ENCODE measurements around the gene PSAPL1. TPM values are rescaled to one million over a fixed set of nuclear protein-coding genes. Genes with fewer than 3 reads are reported as not detected.

The PSAPL1 gene
- total RNA-seq, 1 experiment from 2014 or later: not detected

- no peak for DNase-seq (ENCODE audit: extremely low read depth, low read depth)
Observed at GRCh38 chr4:7398788-7399439, 35.8 kb downstream of the PSAPL1 start.

DNA sequence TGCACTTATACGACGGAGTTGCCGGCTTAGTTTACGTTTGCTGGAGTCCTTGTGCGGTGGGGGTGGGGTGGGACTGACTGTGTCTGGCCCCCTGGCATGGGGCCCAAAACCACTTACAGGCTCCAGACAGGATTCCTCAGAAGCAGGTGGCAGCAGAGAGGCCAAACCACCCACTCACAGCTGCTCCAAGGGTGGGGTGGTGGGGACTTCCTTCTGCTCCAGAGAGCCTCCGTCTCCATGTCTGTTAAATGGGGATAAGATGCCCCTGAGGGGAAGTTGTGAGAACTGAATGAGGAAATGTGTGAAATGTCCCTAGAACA lies 36.7 kb downstream of the PSAPL1 start:
- DNase-seq (ENCODE audit: extremely low read depth, low read depth): no peak

DNA sequence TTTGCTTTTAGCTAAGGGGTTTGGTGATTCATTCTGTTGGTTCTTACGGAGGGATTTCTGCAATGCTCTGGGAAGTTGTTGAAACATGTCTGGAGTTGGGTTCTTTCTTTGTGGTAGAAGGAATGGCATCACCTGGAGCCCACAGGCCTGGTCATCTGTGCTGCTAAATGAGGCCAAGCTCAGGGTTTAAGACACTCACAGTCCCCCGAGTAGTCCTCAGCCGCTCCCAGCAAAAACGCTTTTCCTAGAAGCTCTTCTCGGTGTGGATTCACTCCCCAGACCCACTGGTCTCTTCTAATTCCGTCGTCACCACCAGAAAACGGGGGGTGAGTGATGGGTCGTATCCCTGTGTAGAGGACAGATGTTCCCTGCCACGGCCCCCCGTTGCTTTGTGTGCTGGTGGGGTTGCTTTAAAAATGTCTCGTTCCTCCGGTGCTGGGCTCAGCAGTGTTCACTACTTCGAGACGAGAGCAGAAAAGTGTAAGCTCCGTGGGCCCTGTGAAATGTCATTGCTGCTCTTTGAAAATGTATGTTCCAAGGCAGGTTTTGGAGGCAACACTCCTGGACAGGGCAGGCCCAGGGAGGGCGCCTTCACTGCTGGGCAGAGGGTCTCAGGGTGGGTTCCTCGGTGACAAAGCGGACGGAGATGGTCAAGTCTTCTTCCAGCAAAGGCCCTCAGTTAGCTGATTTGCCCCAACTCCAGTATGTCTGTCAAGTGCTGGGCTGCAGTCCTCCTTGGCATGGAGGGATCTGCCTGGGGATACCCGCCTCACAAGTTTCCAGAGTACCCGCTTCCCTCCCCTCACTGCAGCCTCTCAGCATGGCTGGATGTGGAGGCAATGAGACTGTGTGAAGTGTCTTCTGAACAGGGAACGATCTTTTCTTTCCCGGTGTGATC lies 37.3 kb downstream of the PSAPL1 start:
- no peak for DNase-seq (ENCODE audit: extremely low read depth, low read depth)

DNA sequence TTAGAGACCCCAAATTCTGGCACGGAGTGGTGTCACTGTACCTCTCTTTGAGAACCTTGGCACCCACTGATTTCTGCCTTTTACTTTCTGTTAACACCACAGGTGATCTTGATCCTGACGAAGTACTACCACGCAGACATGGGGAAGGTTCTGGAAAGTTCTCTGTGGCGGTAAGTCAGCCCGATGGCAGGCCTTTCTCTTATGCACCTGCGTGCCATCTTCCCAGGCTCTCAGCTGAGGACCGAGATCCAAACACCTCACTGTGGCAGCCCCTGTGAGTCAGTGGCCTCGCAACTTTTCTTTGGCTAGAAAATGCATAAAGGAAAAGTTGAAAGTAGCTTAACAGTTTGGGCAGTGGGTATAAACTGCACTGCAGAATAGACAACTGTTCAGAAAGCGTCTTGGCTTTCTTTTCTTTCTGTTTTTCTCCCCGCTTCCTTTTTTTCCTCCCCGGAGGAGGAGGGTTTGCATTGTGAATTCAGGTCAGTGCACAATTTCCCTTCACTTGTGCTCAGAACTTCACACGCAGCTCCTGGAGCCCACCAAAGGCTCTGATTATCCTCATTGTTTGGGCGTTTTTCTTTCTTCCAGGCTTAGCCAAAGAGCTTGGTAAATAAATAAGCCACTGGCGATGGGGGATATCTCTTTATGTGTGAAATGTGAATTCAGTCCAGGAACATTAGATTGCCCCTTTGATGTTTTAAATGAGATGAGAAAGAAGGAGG lies 38.4 kb downstream of the PSAPL1 start:
- no peak for DNase-seq (ENCODE audit: extremely low read depth, low read depth)

GRCh38 chr4:7395645-7396044 lies 39.1 kb downstream of the PSAPL1 start:
- no peak for DNase-seq (ENCODE audit: extremely low read depth, low read depth)

DNA sequence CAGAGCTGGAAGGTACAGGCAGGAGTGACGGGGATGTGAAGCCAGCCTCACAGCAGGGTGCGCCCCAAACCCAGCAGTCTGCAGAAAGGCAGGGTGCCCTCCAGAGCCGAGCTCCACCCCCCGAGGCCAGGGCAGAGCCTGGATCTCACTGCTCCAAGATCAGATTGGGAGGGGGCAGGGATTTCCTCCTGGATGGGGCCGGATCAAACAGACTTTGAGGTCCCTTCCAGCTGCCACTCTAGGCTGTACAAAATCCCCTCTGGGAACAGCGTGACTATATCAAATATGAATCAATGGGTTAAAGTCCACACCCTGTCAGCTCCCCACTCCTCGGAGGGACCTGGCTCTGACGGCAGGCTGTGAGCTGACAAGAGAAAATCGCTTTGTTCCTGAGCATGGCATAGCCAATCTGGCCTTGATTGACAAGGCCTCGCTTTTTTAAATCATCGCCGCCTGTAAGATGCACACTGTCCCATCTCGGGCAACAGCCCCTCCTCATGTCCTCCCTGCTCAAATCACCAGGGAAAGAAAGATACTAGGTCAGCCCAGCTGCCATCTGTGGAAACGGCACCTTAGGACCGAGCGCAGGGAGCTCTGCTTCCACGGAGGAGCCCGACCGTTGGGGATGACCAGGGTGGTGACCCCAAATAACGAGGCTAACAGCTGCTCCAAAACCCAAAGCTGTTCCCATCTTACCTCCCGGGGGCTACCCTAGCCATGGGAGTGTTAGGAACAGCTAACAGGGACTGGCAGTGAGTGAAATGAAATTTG lies 39.9 kb downstream of the PSAPL1 start:
- no peak for DNase-seq (ENCODE audit: extremely low read depth, low read depth)

GRCh38 chr4:7393601-7394575 lies 40.8 kb downstream of the PSAPL1 start:
- no peak for DNase-seq (ENCODE audit: extremely low read depth, low read depth)

DNA sequence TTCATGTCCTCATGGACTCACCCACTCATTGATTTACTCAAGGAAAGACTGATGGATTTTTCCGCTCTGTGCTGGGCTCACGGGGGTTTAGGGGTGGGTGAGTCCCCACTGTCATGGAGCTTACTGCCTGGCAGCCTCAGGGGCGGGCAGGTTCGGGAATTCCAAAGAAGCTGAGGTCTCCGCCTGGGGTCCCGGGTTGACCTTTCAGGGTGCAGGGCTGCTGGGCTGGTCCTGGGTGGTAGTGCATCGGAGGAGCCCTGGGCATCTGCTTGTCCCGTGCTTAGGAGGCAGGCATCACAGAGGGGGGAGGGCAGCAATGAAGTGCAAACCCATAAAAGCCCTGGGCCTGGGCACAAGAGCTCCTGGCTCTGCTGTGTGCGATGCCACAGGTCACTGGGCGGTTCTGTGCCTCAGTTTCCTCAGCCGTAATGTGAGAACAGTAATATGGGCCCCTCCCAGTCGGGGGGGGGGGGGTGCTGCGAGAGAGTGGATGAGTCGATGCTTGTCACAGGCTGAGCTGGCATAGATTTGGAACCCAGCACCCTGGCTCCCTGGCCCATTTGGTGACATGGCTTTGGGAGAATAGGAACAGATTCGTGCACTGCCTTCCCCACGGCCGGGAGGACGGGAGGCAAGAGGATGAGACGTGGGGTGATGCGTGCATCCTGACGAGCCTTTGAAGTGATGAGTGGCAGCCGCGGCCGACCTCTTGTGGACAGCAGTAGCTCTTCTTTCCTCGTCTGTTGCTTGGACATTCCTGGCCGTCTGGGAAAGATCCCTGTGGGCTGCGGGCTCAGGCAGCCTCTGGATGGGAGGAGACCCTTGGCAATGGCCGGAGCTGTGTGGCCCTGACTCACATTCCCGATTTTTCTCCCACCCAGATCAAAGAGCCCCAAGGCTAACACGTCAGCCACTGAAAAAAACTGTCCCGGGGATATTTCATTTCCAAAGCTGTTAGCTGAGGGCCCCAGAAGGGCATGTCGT lies 42.0 kb downstream of the PSAPL1 start:
- DNase-seq (ENCODE audit: extremely low read depth, low read depth): no peak

GRCh38 chr4:7391637-7392437 lies 42.9 kb downstream of the PSAPL1 start:
- no peak for DNase-seq (ENCODE audit: extremely low read depth, low read depth)

GRCh38 chr4:7390906-7391636 lies 43.7 kb downstream of the PSAPL1 start:
- no peak for DNase-seq (ENCODE audit: extremely low read depth, low read depth)

GRCh38 chr4:7390336-7390735 lies 44.4 kb downstream of the PSAPL1 start:
- DNase-seq (ENCODE audit: extremely low read depth, low read depth): no peak

GRCh38 chr4:7389719-7390118 lies 45.0 kb downstream of the PSAPL1 start:
- no peak for DNase-seq (ENCODE audit: extremely low read depth, low read depth)

DNA sequence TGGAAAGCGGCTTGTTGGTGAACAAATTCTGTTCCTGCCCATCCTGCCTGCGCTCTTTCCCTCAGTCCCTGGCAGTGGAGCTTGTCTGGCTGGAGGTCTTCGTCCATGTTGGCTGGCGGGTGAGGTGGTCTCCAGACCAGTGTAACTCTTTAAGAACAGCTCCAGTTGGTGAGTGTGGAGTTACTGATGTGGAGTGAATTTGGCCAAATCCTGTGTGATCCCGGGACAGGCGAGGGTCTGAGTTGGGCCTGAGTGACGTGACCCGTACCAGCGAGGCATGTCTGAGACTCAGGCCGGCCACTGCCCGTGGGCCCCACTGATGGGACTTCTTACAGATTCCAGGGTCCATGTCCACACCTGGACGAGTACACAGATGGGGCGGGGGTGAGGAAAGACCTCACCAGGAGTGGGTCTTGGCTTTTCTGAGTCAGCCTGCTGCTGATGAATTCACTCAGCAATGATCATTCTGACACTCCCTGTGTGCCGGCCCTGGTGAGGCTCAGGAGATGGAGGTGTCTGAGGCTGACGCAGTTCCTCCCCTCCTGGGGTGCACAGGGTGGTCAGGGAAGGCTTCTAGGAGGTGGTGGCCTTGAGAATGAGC lies 45.5 kb downstream of the PSAPL1 start:
- DNase-seq (ENCODE audit: extremely low read depth, low read depth): no peak

DNA sequence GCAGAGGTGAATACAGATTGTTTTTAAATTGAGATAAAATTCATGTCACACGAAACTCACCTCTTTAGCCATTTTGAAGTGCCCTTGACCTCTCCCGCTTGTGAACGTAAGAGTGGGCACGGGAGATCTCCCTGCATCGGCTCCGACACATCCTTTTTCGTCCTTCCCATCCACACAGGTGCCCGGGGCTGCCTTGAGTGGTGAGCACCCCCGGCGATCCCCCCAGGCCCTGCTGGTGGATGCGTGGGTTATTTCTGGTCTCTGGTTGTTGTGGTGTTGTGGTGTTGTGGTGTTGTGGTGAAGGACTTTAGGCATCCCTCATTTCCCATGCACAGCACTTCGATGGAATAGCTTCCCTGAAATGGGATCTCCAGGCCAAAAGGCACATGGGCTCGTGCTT lies 46.1 kb downstream of the PSAPL1 start:
- no peak for DNase-seq (ENCODE audit: extremely low read depth, low read depth)

GRCh38 chr4:7387925-7388324 lies 46.8 kb downstream of the PSAPL1 start:
- DNase-seq (ENCODE audit: extremely low read depth, low read depth): no peak
